Activated CD4-positive, alpha-beta T cell treated with anti-CD3 and anti-CD28 coated beads, Interleukin-2, Interleukin-4, amounts not matched to agents 100 ng/mL and 50 ng/mL, durations not matched to agents 16 hours and 8 hours (primary cell): ENCODE data around the gene PRCC.

Experiments
- DNase-seq: peaks from one replicate; pipeline ENCODE4 v3.0.0-alpha.2; 2020; ENCODE audit warnings: low spot score

The PRCC gene

GRCh38 chr1:156767101-156767878 lies at the start of gene PRCC:
Gene PRCC (plus strand): TSS chr1:156767535. CDS start chr1:156767772, 237 bp downstream.
- peak; percentile 99 for DNase-seq

- DNase-seq, result no peak
Measured at GRCh38 chr1:156721131-156721530, 46.2 kb upstream of the PRCC start.

GRCh38 chr1:156721535-156721934 lies 45.8 kb upstream of the PRCC start:
- DNase-seq, result peak; percentile 63

- DNase-seq, result peak; percentile 87
Measured at GRCh38 chr1:156725683-156726280, 41.6 kb upstream of the PRCC start.

GRCh38 chr1:156726549-156727226 lies 40.6 kb upstream of the PRCC start:
- DNase-seq, result peak; percentile 66

- DNase-seq, result no peak
Measured at GRCh38 chr1:156727492-156727891, 39.8 kb upstream of the PRCC start.

GRCh38 chr1:156727926-156728598 lies 39.3 kb upstream of the PRCC start, which contains the start of gene METTL25B:
Gene METTL25B (plus strand): TSS chr1:156728469. CDS start chr1:156729105, 636 bp downstream.
- peak; percentile 85 for DNase-seq

- peak; percentile 98 for DNase-seq
Measured at GRCh38 chr1:156728599-156729462, 38.5 kb upstream of the PRCC start, which contains the start of gene ISG20L2. Gene ISG20L2 (minus strand): TSS chr1:156728766. CDS start chr1:156727652, 1,114 bp downstream.

- DNase-seq, result no peak
Measured at GRCh38 chr1:156733989-156734584, 33.2 kb upstream of the PRCC start.

GRCh38 chr1:156738407-156738806 lies 28.9 kb upstream of the PRCC start:
- no peak for DNase-seq

GRCh38 chr1:156738916-156739315 lies 28.4 kb upstream of the PRCC start:
- DNase-seq, result no peak

GRCh38 chr1:156740237-156740740 lies 27.0 kb upstream of the PRCC start:
- no peak for DNase-seq

- DNase-seq, result peak; percentile 100
Measured at GRCh38 chr1:156740741-156741480, 26.4 kb upstream of the PRCC start, which contains the start of gene MRPL24. Gene MRPL24 (minus strand): TSS chr1:156741088. CDS start chr1:156738704, 2,384 bp downstream.

- peak; percentile 33 for DNase-seq
Measured at GRCh38 chr1:156741481-156741983, 25.8 kb upstream of the PRCC start.

- no peak for DNase-seq
Measured at GRCh38 chr1:156742017-156742416, 25.3 kb upstream of the PRCC start.

GRCh38 chr1:156742801-156743200 lies 24.5 kb upstream of the PRCC start:
- no peak for DNase-seq

GRCh38 chr1:156743367-156744302 lies 23.7 kb upstream of the PRCC start:
- DNase-seq, result no peak

- DNase-seq, result no peak
Measured at GRCh38 chr1:156744344-156744743, 23.0 kb upstream of the PRCC start.
